ENCODE measurements around the gene RCE1. TPM values are rescaled to one million over a fixed set of nuclear protein-coding genes. Genes with fewer than 3 reads are reported as not detected.

The RCE1 gene
- total RNA-seq, 1 experiment from 2014 or later = 25.6 TPM

Other genes starting within 250 kb of the RCE1 start
- gene RBM14, start 226.8 kb upstream of the RCE1 start, total RNA-seq (2014; rRNA removed; shearing (Covaris generic); ENCODE audit: low replicate concordance) = 15.3 and 17.1 TPM in 2 replicates
- gene RBM4, start 204.7 kb upstream of the RCE1 start, total RNA-seq (2014; rRNA removed; shearing (Covaris generic); ENCODE audit: low replicate concordance) = 116 and 133 TPM in 2 replicates
- 8.5 and 29.2 TPM in 2 replicates for gene RBM4B, start 165.6 kb upstream of the RCE1 start, total RNA-seq (2014; rRNA removed; shearing (Covaris generic); ENCODE audit: low replicate concordance)
- 0.71 and 0.87 TPM in 2 replicates for gene SPTBN2, start 114.2 kb upstream of the RCE1 start, total RNA-seq (2014; rRNA removed; shearing (Covaris generic); ENCODE audit: low replicate concordance)
- gene LRFN4, start 13.6 kb downstream of the RCE1 start, total RNA-seq (2014; rRNA removed; shearing (Covaris generic); ENCODE audit: low replicate concordance) = not detected in 2 replicates
- gene PC, start 114.9 kb downstream of the RCE1 start, total RNA-seq (2014; rRNA removed; shearing (Covaris generic); ENCODE audit: low replicate concordance) = 11.9 and 18.4 TPM in 2 replicates
- gene C11orf86, start 131.9 kb downstream of the RCE1 start, total RNA-seq (2014; rRNA removed; shearing (Covaris generic); ENCODE audit: low replicate concordance) = not detected in 2 replicates
- 0.03 TPM in 1 of 2 replicates, not detected in the other for gene SYT12, start 179.7 kb downstream of the RCE1 start, total RNA-seq (2014; rRNA removed; shearing (Covaris generic); ENCODE audit: low replicate concordance)
- 4.1 and 5.6 TPM in 2 replicates for gene RHOD, start 213.4 kb downstream of the RCE1 start, total RNA-seq (2014; rRNA removed; shearing (Covaris generic); ENCODE audit: low replicate concordance)